ENCODE measurements around the gene CA10. TPM values are rescaled to one million over a fixed set of nuclear protein-coding genes. Genes with fewer than 3 reads are reported as not detected.

Gene CA10
- total RNA-seq, 2 experiments from 2014 or later, result not detected

- H3K4me1 Mint-ChIP-seq (ENCODE audit: low read depth), result no peaks in the 10 kb centered on the region
- DNase-seq (no peak), ATAC-seq (ENCODE audit: poor library complexity) (no peak)
- no peaks in the 10 kb centered on the region for H3K9me3 ChIP-seq (ENCODE audit: control insufficient read depth in 1 of 2, insufficient read depth in 1 of 2, low read length in 2 of 2)
- no peak overlapping the region for H3K4me3 Mint-ChIP-seq
- no peaks in the 10 kb centered on the region for H3K4me1 ChIP-seq (ENCODE audit: insufficient read depth, low read length)
- CTCF ChIA-PET, result no interaction called here
- H3K9me3 Mint-ChIP-seq, result no peaks in the 10 kb centered on the region
- H3K4me3 ChIP-seq (ENCODE audit: low read length), result no peak overlapping the region
- POLR2A ChIA-PET, result no interaction called here
- TF ChIP-seq, protein P1, sequence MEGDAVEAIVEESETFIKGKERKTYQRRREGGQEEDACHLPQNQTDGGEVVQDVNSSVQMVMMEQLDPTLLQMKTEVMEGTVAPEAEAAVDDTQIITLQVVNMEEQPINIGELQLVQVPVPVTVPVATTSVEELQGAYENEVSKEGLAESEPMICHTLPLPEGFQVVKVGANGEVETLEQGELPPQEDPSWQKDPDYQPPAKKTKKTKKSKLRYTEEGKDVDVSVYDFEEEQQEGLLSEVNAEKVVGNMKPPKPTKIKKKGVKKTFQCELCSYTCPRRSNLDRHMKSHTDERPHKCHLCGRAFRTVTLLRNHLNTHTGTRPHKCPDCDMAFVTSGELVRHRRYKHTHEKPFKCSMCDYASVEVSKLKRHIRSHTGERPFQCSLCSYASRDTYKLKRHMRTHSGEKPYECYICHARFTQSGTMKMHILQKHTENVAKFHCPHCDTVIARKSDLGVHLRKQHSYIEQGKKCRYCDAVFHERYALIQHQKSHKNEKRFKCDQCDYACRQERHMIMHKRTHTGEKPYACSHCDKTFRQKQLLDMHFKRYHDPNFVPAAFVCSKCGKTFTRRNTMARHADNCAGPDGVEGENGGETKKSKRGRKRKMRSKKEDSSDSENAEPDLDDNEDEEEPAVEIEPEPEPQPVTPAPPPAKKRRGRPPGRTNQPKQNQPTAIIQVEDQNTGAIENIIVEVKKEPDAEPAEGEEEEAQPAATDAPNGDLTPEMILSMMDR (IDR thresholded peaks at IDR 0.05), result no peak
- peaks cover 6 to 11% of the 10 kb centered on the region in 2 experiments for H3K27me3 ChIP-seq (ENCODE audit: control insufficient read depth in 1 of 2, insufficient read depth in 2 of 2, low read length in 2 of 2)
- H3K36me3 ChIP-seq (ENCODE audit: insufficient read depth, low read length), result no peaks in the 10 kb centered on the region
- H3K27ac Mint-ChIP-seq, result no peak overlapping the region
- intact Hi-C loops (cut with DNase I, micrococcal nuclease), result no loop called here
- H3K27ac ChIP-seq (ENCODE audit: low read depth in 1 of 2, low read length in 2 of 2), result no peak overlapping the region
- peaks cover 33% of the 10 kb centered on the region for H3K27me3 Mint-ChIP-seq
- H3K36me3 Mint-ChIP-seq (ENCODE audit: low read depth), result no peaks in the 10 kb centered on the region
Observed at GRCh38 chr17:51710634-51710979, 447.9 kb downstream of the CA10 start.

- no peak overlapping the region for H3K27ac ChIP-seq (ENCODE audit: low read depth in 1 of 2, low read length in 2 of 2)
- ChIA-PET POLR2A (no interaction called here), CTCF (no interaction called here)
- Mint-ChIP-seq H3K36me3 (ENCODE audit: low read depth) (no peaks in the 10 kb centered on the region), H3K27me3 (peaks cover 33% of the 10 kb centered on the region), H3K27ac (no peak overlapping the region), H3K4me3 (no peak overlapping the region), H3K9me3 (no peaks in the 10 kb centered on the region), H3K4me1 (ENCODE audit: low read depth) (no peaks in the 10 kb centered on the region)
- H3K4me1 ChIP-seq (ENCODE audit: insufficient read depth, low read length), result no peaks in the 10 kb centered on the region
- H3K4me3 ChIP-seq (ENCODE audit: low read length), result no peak overlapping the region
- H3K36me3 ChIP-seq (ENCODE audit: insufficient read depth, low read length), result no peaks in the 10 kb centered on the region
- peaks cover 6 to 11% of the 10 kb centered on the region in 2 experiments for H3K27me3 ChIP-seq (ENCODE audit: control insufficient read depth in 1 of 2, insufficient read depth in 2 of 2, low read length in 2 of 2)
- intact Hi-C loops (cut with DNase I, micrococcal nuclease), result no loop called here
- TF ChIP-seq, protein P1 (IDR thresholded peaks at IDR 0.05), result no peak
- no peak for DNase-seq
- ATAC-seq (ENCODE audit: poor library complexity), result no peak
- H3K9me3 ChIP-seq (ENCODE audit: control insufficient read depth in 1 of 2, insufficient read depth in 1 of 2, low read length in 2 of 2), result no peaks in the 10 kb centered on the region
Observed at GRCh38 chr17:51709694-51710633, 448.6 kb downstream of the CA10 start.

GRCh38 chr17:51707216-51707615 lies 451.3 kb downstream of the CA10 start:
- no peak overlapping the region for H3K27ac Mint-ChIP-seq
- Histone ChIP-seq H3K27me3 (ENCODE audit: control insufficient read depth in 1 of 2, insufficient read depth in 2 of 2, low read length in 2 of 2) (peaks cover 3 to 6% of the 10 kb centered on the region in 2 experiments), H3K27ac (ENCODE audit: low read depth in 1 of 2, low read length in 2 of 2) (no peak overlapping the region), H3K4me1 (ENCODE audit: insufficient read depth, low read length) (no peaks in the 10 kb centered on the region), H3K4me3 (ENCODE audit: low read length) (no peak overlapping the region), H3K36me3 (ENCODE audit: insufficient read depth, low read length) (no peaks in the 10 kb centered on the region), H3K9me3 (ENCODE audit: control insufficient read depth in 1 of 2, insufficient read depth in 1 of 2, low read length in 2 of 2) (no peaks in the 10 kb centered on the region)
- ChIA-PET CTCF (no interaction called here), POLR2A (no interaction called here)
- TF ChIP-seq, protein P1 (IDR thresholded peaks at IDR 0.05), result no peak
- DNase-seq (no peak), ATAC-seq (ENCODE audit: poor library complexity) (no peak)
- no peaks in the 10 kb centered on the region for H3K4me1 Mint-ChIP-seq (ENCODE audit: low read depth)
- no peak overlapping the region for H3K4me3 Mint-ChIP-seq
- intact Hi-C loops (cut with DNase I, micrococcal nuclease), result no loop called here
- H3K27me3 Mint-ChIP-seq, result peaks cover 19% of the 10 kb centered on the region
- H3K9me3 Mint-ChIP-seq, result no peaks in the 10 kb centered on the region
- no peaks in the 10 kb centered on the region for H3K36me3 Mint-ChIP-seq (ENCODE audit: low read depth)
